Fibroblast of mammary gland (primary cell): ENCODE results near the gene HOXD13.

Source experiments
- DNase-seq: peaks from one replicate; pipeline ENCODE4 v3.0.0-alpha.2; 2010; ENCODE audit warnings: low read depth
- H3K4me3 ChIP-seq: 2 replicates; pipeline ENCODE4 v1.5.1; 2011; ENCODE audit warnings: low read depth, mild to moderate bottlenecking, low read length, moderate library complexity; ENCODE audit not compliant: control insufficient read depth
- CTCF ChIP-seq: conservative IDR thresholded peaks from 2 replicates; pipeline ENCODE4 v1.5.1; 2011; ENCODE audit warnings: low read depth, low read length, inconsistent platforms; ENCODE audit not compliant: control insufficient read depth, insufficient read depth

HOXD13 gene

GRCh38 chr2:176126929-176127773 lies 34.6 kb downstream of the HOXD13 start:
- H3K4me3 ChIP-seq = peak overlapping the region; percentile 21
- peak; percentile 76 for DNase-seq
- TF ChIP-seq CTCF = peak; percentile 81

GRCh38 chr2:176127774-176128072 lies 35.2 kb downstream of the HOXD13 start:
- H3K4me3 ChIP-seq = peak overlapping the region; percentile 56
- no peak for TF ChIP-seq CTCF
- no peak for DNase-seq

- H3K4me3 ChIP-seq = peak overlapping the region; percentile 56
- TF ChIP-seq CTCF = no peak
- DNase-seq = peak; percentile 45
These were observed 35.9 kb downstream of the HOXD13 start for GRCh38 chr2:176128172-176128981.

- peak within 1 kb of the TSS; percentile 71 for H3K4me3 ChIP-seq
- peak; percentile 88 for DNase-seq
- no peak for TF ChIP-seq CTCF
These were observed 36.7 kb downstream of the HOXD13 start, which contains the start of gene HOXD8 for GRCh38 chr2:176128982-176129796. Gene HOXD8 (plus strand): TSS chr2:176129705. CDS start chr2:176130367, 662 bp downstream.

GRCh38 chr2:176129813-176130146 lies 37.3 kb downstream of the HOXD13 start:
- H3K4me3 ChIP-seq = peak overlapping the region; percentile 56
- DNase-seq = no peak
- TF ChIP-seq CTCF = no peak

GRCh38 chr2:176130147-176130956 lies 37.8 kb downstream of the HOXD13 start:
- DNase-seq = peak; percentile 86
- no peak for TF ChIP-seq CTCF
- peak overlapping the region; percentile 71 for H3K4me3 ChIP-seq
